Measurements from ENCODE around the gene RBBP8NL.

GRCh38 chr20:62398120-62398821 is 29.1 kb downstream of the RBBP8NL start:
- TF ChIP-seq E2F4 (CRISPR knock-in tag; IDR thresholded peaks at IDR 0.05; ENCODE audit: borderline replicate concordance, low read depth) (no peak), CTCF (IDR thresholded peaks at IDR 0.05) (no peak), CREB1 (CRISPR knock-in tag; IDR thresholded peaks at IDR 0.05) (no peak), JUN (CRISPR knock-in tag; IDR thresholded peaks at IDR 0.05) (no peak), MYBL2 (CRISPR knock-in tag; IDR thresholded peaks at IDR 0.05) (no peak), PRRX2 (CRISPR knock-in tag; IDR thresholded peaks at IDR 0.05) (no peak)

Measured in WTC11 (cell line).